Measurements from ENCODE around the gene KRT74. TPM values are rescaled to one million over a fixed set of nuclear protein-coding genes. Genes with fewer than 3 reads are reported as not detected.

The KRT74 gene
- total and polyA plus RNA-seq, 2 of the 8 experiments (the other 6 are each of a cell fraction or from before 2014, with no cell fraction given) = not detected

- 88% methylated on average over 18 of the region's 18 CpGs; no CpG with 5 or more reads in 1 of the 2 experiments for WGBS, 2 experiments (ENCODE audit: extremely low coverage in 1 of 2, insufficient coverage in 1 of 2, insufficient read length in 1 of 2, insufficient replicate concordance in 2 of 2, low coverage in 1 of 2, low lambda C conversion rate in 2 of 2, missing lambda C conversion rate in 1 of 2)
- Histone ChIP-seq H3K9ac (replicated peaks in 1 of 4; ENCODE audit: extremely low read depth in 1 of 4, low read depth in 3 of 4, low read length in 3 of 4) (no peak overlapping the region), H2BK120ac (replicated peaks; ENCODE audit: low read depth, low read length) (no peak overlapping the region), H2AK5ac (ENCODE audit: low read depth, low read length) (no peak overlapping the region), H4K20me1 (replicated peaks in 1 of 2; ENCODE audit: control insufficient read depth in 1 of 2, insufficient read depth in 2 of 2, low read length in 2 of 2) (no peaks in the 10 kb centered on the region), H2BK5ac (ENCODE audit: low read depth, low read length) (no peak overlapping the region), H3K79me2 (ENCODE audit: control insufficient read depth in 1 of 2, insufficient read depth in 2 of 2, low read length in 2 of 2) (no peaks in the 10 kb centered on the region), H3K56ac (replicated peaks; ENCODE audit: insufficient read length, low read depth, low read length) (no peak overlapping the region), H3K27me3 (replicated peaks in 1 of 4; ENCODE audit: control insufficient read depth in 3 of 4, extremely low read depth in 1 of 4, insufficient read depth in 3 of 4, low read length in 3 of 4) (no peaks in the 10 kb centered on the region), H4K5ac (ENCODE audit: insufficient read length, low read depth, low read length) (no peak overlapping the region), H3K23me2 (ENCODE audit: low read depth, low read length) (no peaks in the 10 kb centered on the region), H3K4me1 (replicated peaks in 1 of 4; ENCODE audit: control insufficient read depth in 3 of 4, insufficient read depth in 4 of 4, low read length in 3 of 4) (no peaks in the 10 kb centered on the region), H3K18ac (ENCODE audit: extremely low read depth, low read length) (no peak overlapping the region), H3K36me3 (ENCODE audit: control insufficient read depth in 2 of 4, insufficient read depth in 4 of 4, low read length in 3 of 4) (no peaks in the 10 kb centered on the region), H2AFZ (ENCODE audit: low read length) (no peak overlapping the region), H3K4me2 (ENCODE audit: insufficient read depth in 1 of 2, low read depth in 2 of 2, low read length in 2 of 2) (no peak overlapping the region), H3K79me1 (ENCODE audit: low read depth, low read length) (no peaks in the 10 kb centered on the region), H2BK20ac (ENCODE audit: low read length) (no peak overlapping the region), H3K4me3 (ENCODE audit: extremely low read depth in 1 of 4, insufficient read depth in 2 of 4, low read depth in 3 of 4, low read length in 4 of 4) (no peak overlapping the region), H3K23ac (ENCODE audit: insufficient read length) (no peak overlapping the region), H2BK12ac (ENCODE audit: low read depth, low read length) (no peak overlapping the region), H3K4ac (replicated peaks; ENCODE audit: insufficient read length, low read depth, low read length) (no peak overlapping the region), H2BK15ac (ENCODE audit: low read length) (no peak overlapping the region), H3K9me3 (ENCODE audit: insufficient read depth in 2 of 2, low read depth in 1 of 2, low read length in 1 of 2) (no peaks in the 10 kb centered on the region), H3K14ac (ENCODE audit: insufficient read length) (no peak overlapping the region), H3K27ac (ENCODE audit: low read depth, low read length) (no peak overlapping the region), H4K91ac (replicated peaks; ENCODE audit: insufficient read length, low read length) (no peak overlapping the region), H4K8ac (ENCODE audit: extremely low read depth, insufficient read depth, low read length) (no peak overlapping the region)
- no peak for FAIRE-seq
- ChIA-PET CTCF (ENCODE audit: partially characterized antibody) (interaction anchor here (0.9 to 5.4 kb wide), 8 partner anchors 10 to 334 kb away, joined by 3 to 27 read pairs (median 4); partner anchors contain the start of gene KRT71), POLR2A (ENCODE audit: partially characterized antibody) (no interaction called here)
- no peak for DNase-seq (ENCODE audit: low read depth in 1 of 2, low spot score in 2 of 2)
- TF ChIP-seq SRF (IDR thresholded peaks at IDR 0.05; ENCODE audit: low read depth, low read length) = no peak
- TF ChIP-seq CHD2 (IDR thresholded peaks at IDR 0.05; ENCODE audit: low read length) = no peak
- TF ChIP-seq ATF2 (IDR thresholded peaks at IDR 0.05; ENCODE audit: low read length) = no peak
- TF ChIP-seq SP2 (IDR thresholded peaks at IDR 0.05; ENCODE audit: low read length) = no peak
- TF ChIP-seq SIN3A (conservative IDR thresholded peaks at IDR 0.05 in 1 of 2, IDR thresholded peaks at IDR 0.05 in 1 of 2; ENCODE audit: low read depth in 1 of 2, low read length in 2 of 2) = no peak
- no peak for TF ChIP-seq TEAD4 (IDR thresholded peaks at IDR 0.05; ENCODE audit: low read depth, low read length)
- TF ChIP-seq POLR2AphosphoS5 (IDR thresholded peaks at IDR 0.05; ENCODE audit: low read depth, low read length) = no peak
- TF ChIP-seq HDAC6 (IDR thresholded peaks at IDR 0.05; ENCODE audit: low read depth, low read length) = no peak
- TF ChIP-seq ATF3 (IDR thresholded peaks at IDR 0.05; ENCODE audit: insufficient read depth, low read depth, low read length) = no peak
- no peak for TF ChIP-seq MAFK (IDR thresholded peaks at IDR 0.05; ENCODE audit: low read depth, low read length)
- TF ChIP-seq GABPA (IDR thresholded peaks at IDR 0.05; ENCODE audit: borderline replicate concordance, insufficient read depth, low read length) = no peak
These were observed 41.9 kb downstream of the KRT74 start for GRCh38 chr12:52531566-52532300.
